Vagina (tissue), 2 donors: Measurements from ENCODE around the gene TP53AIP1. TPM values are rescaled to one million over a fixed set of nuclear protein-coding genes. Genes with fewer than 3 reads are reported as not detected.

ENCODE experiments used
- DNase-seq, 2 donors: peaks; one replicate each; pipeline ENCODE4 v3.0.0-alpha.2; 2017; ENCODE audit errors: extremely low spot score in 2 of 2
- H3K27ac ChIP-seq: fragments of 200-600 bp; sonication (generic); one replicate; pipeline ENCODE4 v1.5.1; 2019
- H3K27me3 ChIP-seq: fragments of 200-600 bp; sonication (generic); one replicate; pipeline ENCODE4 v1.5.1; 2019
- H3K36me3 ChIP-seq, 2 donors: fragments of 200-600 bp; sonication (generic); one replicate each; pipeline ENCODE4 v1.5.1; 2017 to 2019
- H3K4me1 ChIP-seq: fragments of 200-600 bp; sonication (generic); one replicate; pipeline ENCODE4 v1.5.1; 2019
- H3K4me3 ChIP-seq, 2 donors: fragments of 200-600 bp; sonication (generic); 1 replicate in 1 of 2; 2 replicates in 1 of 2; pipeline ENCODE4 v1.5.1; 2016 to 2019
- H3K9me3 ChIP-seq: fragments of 200-600 bp; sonication (generic); one replicate; pipeline ENCODE4 v1.5.1; 2019
- CTCF ChIP-seq, 3 experiments: fragments of 450-650 bp in 2 of 3; fragments of 200-600 bp in 1 of 3; sonication (generic) in 1 of 3; IDR thresholded peaks; one replicate each; pipeline ENCODE4 v1.5.1; 2017 to 2019; ENCODE audit warnings: antibody characterized with exemption in 3 of 3, mild to moderate bottlenecking in 2 of 3, moderate library complexity in 2 of 3
- POLR2A ChIP-seq, 2 donors: fragments of 450-650 bp; IDR thresholded peaks; one replicate each; pipeline ENCODE4 v1.6.1; 2017; ENCODE audit warnings: antibody characterized with exemption in 2 of 2, mild to moderate bottlenecking in 2 of 2, moderate library complexity in 2 of 2
- POLR2AphosphoS5 ChIP-seq, 2 donors: sonication (generic); formaldehyde crosslinking; IDR thresholded peaks; one replicate each; pipeline ENCODE4 v1.9.0; 2017; ENCODE audit warnings: antibody characterized with exemption in 2 of 2, mild to moderate bottlenecking in 2 of 2, low read depth in 1 of 2; ENCODE audit not compliant: insufficient read depth in 1 of 2
- intact Hi-C: fragments of 100-400 bp; cut with DNase I; formaldehyde crosslinking; loops from one replicate; pipeline ENCODE4 v1.15.1; 2023
- total RNA-seq: library from RNA; depleted of rRNA; stranded (reverse); fragments of >200 nt; gene quantifications from one replicate; pipeline ENCODE4 v1.2.3, GENCODE V29; 2016

TP53AIP1 gene
- total RNA-seq, 1 donor from 2014 or later = 3.7 TPM

DNA sequence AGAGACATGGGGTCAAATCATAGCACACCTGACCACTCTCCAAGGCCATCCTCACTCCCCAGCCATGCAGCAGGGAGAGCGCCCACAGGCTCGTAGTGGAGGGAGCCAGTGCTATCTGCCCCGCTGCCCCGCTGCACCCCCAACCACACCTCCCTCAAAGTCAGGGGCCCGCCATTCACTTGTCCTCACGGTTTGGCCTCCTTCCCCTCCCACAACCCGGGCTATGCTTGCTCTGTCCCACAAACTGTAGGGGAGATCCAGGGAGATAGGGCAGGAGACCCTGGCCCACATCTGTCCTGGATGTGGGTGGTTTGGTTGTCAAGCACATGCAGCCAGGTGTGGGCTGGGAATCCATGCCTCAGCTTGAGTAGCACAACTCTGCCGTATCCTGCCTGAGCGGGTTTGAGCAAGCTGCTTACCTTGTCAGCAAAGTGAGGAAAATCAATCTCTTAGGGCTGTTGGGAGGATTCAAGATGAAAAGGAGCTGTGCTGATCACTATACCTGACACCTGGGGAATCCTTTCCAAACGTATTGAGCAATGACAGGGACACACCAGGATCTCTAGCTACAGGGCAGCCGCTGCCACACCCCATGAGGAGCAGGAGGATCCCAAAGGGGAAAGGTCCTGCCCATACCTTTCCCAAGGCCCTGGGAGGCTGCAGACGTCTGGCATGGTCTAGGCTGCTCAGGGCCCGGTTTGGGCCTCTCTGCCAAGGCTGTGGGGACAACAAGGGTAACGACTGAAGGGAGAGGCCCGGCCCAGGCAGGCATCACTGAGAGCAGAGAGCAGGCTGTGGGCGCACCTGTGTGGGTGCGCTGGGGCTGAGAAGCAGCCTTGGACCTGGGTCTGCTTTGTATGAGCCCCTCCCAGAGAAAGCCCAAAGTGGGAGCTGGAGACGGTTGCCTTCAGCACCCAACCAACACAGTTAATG lies 28.2 kb downstream of the TP53AIP1 start:
- Histone ChIP-seq H3K4me3 (no peak overlapping the region), H3K27me3 (no peaks in the 10 kb centered on the region), H3K9me3 (no peaks in the 10 kb centered on the region), H3K4me1 (peaks cover 8% of the 10 kb centered on the region), H3K27ac (no peak overlapping the region), H3K36me3 (no peaks in the 10 kb centered on the region)
- TF ChIP-seq POLR2AphosphoS5 (IDR thresholded peaks at IDR 0.05; ENCODE audit: insufficient read depth in 1 of 2, low read depth in 1 of 2) (peak in 1 of 2 donors; percentile 31), POLR2A (IDR thresholded peaks at IDR 0.05) (no peak)
- no peak for DNase-seq
- intact Hi-C loops = no loop called here

GRCh38 chr11:128913806-128914205 lies 28.9 kb downstream of the TP53AIP1 start:
- TF ChIP-seq CTCF (IDR thresholded peaks at IDR 0.05) (no peak), POLR2AphosphoS5 (IDR thresholded peaks at IDR 0.05; ENCODE audit: insufficient read depth in 1 of 2, low read depth in 1 of 2) (no peak)
- intact Hi-C loops = no loop called here
- H3K36me3 ChIP-seq = no peaks in the 10 kb centered on the region

GRCh38 chr11:128911701-128912100 lies 31.0 kb downstream of the TP53AIP1 start:
- Histone ChIP-seq H3K27ac (no peak overlapping the region), H3K4me3 (no peak overlapping the region), H3K36me3 (no peaks in the 10 kb centered on the region), H3K27me3 (no peaks in the 10 kb centered on the region), H3K4me1 (peaks cover 34% of the 10 kb centered on the region), H3K9me3 (no peaks in the 10 kb centered on the region)
- DNase-seq = no peak
- intact Hi-C loops = no loop called here
- no peak for TF ChIP-seq POLR2AphosphoS5 (IDR thresholded peaks at IDR 0.05; ENCODE audit: insufficient read depth in 1 of 2, low read depth in 1 of 2)

More at GRCh38 chr11:128913806-128914205, 28.9 kb downstream of the TP53AIP1 start:
- no peaks in the 10 kb centered on the region for H3K27me3 ChIP-seq
- peaks cover 15% of the 10 kb centered on the region for H3K4me1 ChIP-seq
- no peak overlapping the region for H3K27ac ChIP-seq
- DNase-seq = no peak
- no peak overlapping the region for H3K4me3 ChIP-seq
- no peaks in the 10 kb centered on the region for H3K9me3 ChIP-seq

DNA sequence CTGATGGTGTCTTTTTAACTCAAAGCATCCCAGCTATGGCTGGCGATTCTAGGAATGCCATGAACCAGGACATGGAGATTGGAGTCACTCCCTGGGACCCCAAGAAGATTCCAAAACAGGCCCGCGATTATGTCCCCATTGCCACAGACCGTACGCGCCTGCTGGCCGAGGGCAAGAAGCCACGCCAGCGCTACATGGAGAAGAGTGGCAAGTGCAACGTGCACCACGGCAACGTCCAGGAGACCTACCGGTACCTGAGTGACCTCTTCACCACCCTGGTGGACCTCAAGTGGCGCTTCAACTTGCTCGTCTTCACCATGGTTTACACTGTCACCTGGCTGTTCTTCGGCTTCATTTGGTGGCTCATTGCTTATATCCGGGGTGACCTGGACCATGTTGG lies 31.4 kb downstream of the TP53AIP1 start:
- intact Hi-C loops = no loop called here
- Histone ChIP-seq H3K36me3 (no peaks in the 10 kb centered on the region), H3K27me3 (no peaks in the 10 kb centered on the region), H3K27ac (no peak overlapping the region), H3K9me3 (no peaks in the 10 kb centered on the region), H3K4me1 (peaks cover 37% of the 10 kb centered on the region), H3K4me3 (no peak overlapping the region)
- no peak for TF ChIP-seq CTCF (IDR thresholded peaks at IDR 0.05)
- TF ChIP-seq POLR2A (IDR thresholded peaks at IDR 0.05) = no peak
- TF ChIP-seq POLR2AphosphoS5 (IDR thresholded peaks at IDR 0.05; ENCODE audit: insufficient read depth in 1 of 2, low read depth in 1 of 2) = no peak
- DNase-seq = no peak

DNA sequence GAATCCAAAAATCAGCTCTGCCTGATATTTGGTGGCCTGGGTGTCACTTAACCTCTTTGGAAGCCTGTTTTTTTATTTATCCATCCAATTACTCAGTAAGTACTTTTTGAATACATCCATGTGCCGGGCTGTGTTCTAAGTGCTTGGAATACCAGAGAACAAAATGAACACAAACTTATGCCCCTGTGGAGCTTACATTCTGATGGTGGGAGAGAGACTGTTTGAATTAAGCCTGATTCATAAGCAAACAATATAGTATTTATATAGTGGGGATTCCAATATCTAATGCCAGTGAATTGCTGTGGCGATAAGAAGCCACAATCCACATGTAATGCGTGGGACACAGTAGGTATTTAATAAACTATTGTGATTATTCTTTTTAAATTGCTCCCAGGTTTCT lies 32.1 kb downstream of the TP53AIP1 start:
- H3K4me3 ChIP-seq = no peak overlapping the region
- H3K36me3 ChIP-seq = no peaks in the 10 kb centered on the region
- H3K27me3 ChIP-seq = no peaks in the 10 kb centered on the region
- TF ChIP-seq POLR2AphosphoS5 (IDR thresholded peaks at IDR 0.05; ENCODE audit: insufficient read depth in 1 of 2, low read depth in 1 of 2) = no peak
- no peak for TF ChIP-seq POLR2A (IDR thresholded peaks at IDR 0.05)
- no peak for TF ChIP-seq CTCF (IDR thresholded peaks at IDR 0.05)
- no peak for DNase-seq
- H3K4me1 ChIP-seq = peaks cover 43% of the 10 kb centered on the region
- intact Hi-C loops = no loop called here
- no peaks in the 10 kb centered on the region for H3K9me3 ChIP-seq
- no peak overlapping the region for H3K27ac ChIP-seq
